Measurements from ENCODE around the gene TCFL5.
A peak's percentile ranks its signal among the peaks of the same experiment; 100 is the strongest.

TCFL5 gene

GRCh38 chr20:62908971-62909791, 47.6 kb upstream of the TCFL5 start:
- Histone ChIP-seq H3F3A (ENCODE audit: low read depth) (no peaks in the 10 kb centered on the region; the same call in 1 of the 2 replicates), H3K79me2 (ENCODE audit: insufficient read depth, low read length) (peaks cover 72% of the 10 kb centered on the region), H3K36me3 (ENCODE audit: insufficient read depth, low read length) (peaks cover 94% of the 10 kb centered on the region), H3K4me1 (ENCODE audit: insufficient read depth, low read length, poor library complexity, severe bottlenecking) (no peaks in the 10 kb centered on the region), H2AFZ (ENCODE audit: low read length) (no peak overlapping the region), H3K9me2 (replicated peaks; ENCODE audit: low read depth, low read length) (no peaks in the 10 kb centered on the region), H3K4me2 (ENCODE audit: low read depth, low read length, poor library complexity, severe bottlenecking) (no peak overlapping the region), H4K20me1 (ENCODE audit: insufficient read depth, low read length, poor library complexity, severe bottlenecking) (peaks cover 63% of the 10 kb centered on the region), H3K9ac (ENCODE audit: low read depth, low read length, poor library complexity, severe bottlenecking) (no peak overlapping the region), H3K4me3 (ENCODE audit: low read length, poor library complexity, severe bottlenecking) (no peak overlapping the region), H3K9me3 (ENCODE audit: insufficient read depth, low read depth, low read length) (no peaks in the 10 kb centered on the region), H3K27me3 (ENCODE audit: insufficient read depth, low read length, poor library complexity, severe bottlenecking) (no peaks in the 10 kb centered on the region)
- no peak for TF ChIP-seq EZH2phosphoT487 (IDR thresholded peaks at IDR 0.05; ENCODE audit: borderline replicate concordance)
- no peak for TF ChIP-seq CTCF (conservative IDR thresholded peaks at IDR 0.05; ENCODE audit: low read length)

DNA sequence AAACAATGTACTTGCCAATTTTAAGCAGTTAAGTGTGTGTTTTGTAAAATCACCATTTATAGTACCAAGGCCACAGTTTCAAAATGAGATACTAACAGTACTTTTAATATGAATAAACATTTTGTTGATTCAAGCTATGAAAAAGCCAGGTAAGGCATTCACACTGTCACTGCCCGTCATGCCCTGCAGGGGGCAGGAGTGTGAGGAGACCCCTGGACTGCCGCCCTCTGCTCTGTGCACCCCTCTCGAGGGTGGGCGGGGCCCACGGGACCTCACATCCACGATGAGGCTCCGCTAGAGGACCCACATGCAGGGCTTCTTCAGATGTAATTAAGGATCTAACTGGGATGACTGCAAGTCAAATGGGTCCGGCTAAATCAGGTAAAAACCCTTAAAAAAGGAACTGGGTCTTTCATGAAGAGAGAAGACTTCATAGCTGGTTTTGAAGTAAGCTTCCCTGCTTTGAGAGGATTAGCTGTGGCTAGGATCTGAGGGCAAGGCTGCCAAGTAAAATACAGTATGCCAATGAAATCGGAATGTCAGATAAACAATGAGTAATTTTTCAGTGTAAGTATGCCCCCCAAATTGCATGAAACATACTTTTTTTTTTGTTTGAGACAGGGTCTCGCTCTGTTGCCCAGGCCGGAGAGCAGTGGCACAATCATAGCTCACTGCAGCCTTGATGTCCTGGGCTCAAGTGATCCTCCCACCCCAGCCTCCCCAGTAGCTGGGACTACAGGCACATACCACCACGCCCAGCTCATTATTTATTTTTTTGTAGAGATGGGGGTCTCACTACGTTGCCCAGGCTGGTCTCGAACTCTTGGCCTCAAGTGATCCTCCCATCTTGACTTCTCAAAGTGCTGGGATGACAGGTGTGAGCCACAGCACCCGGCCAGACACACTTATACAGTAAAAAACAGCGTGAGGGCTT, 46.0 kb upstream of the TCFL5 start:
- H3K27me3 ChIP-seq (ENCODE audit: insufficient read depth, low read length, poor library complexity, severe bottlenecking), result no peaks in the 10 kb centered on the region
- peaks cover 48% of the 10 kb centered on the region for H4K20me1 ChIP-seq (ENCODE audit: insufficient read depth, low read length, poor library complexity, severe bottlenecking)
- H3K36me3 ChIP-seq (ENCODE audit: insufficient read depth, low read length), result peaks cover 100% of the 10 kb centered on the region
- H3K9me3 ChIP-seq (ENCODE audit: insufficient read depth, low read depth, low read length), result no peaks in the 10 kb centered on the region
- no peak overlapping the region for H3K4me3 ChIP-seq (ENCODE audit: low read length, poor library complexity, severe bottlenecking)
- TF ChIP-seq CTCF (conservative IDR thresholded peaks at IDR 0.05; ENCODE audit: low read length) (peak; percentile 72), EZH2phosphoT487 (IDR thresholded peaks at IDR 0.05; ENCODE audit: borderline replicate concordance) (no peak)
- no peaks in the 10 kb centered on the region for H3K9me2 ChIP-seq (replicated peaks; ENCODE audit: low read depth, low read length)
- no peak overlapping the region for H3K9ac ChIP-seq (ENCODE audit: low read depth, low read length, poor library complexity, severe bottlenecking)
- no peaks in the 10 kb centered on the region for H3K4me1 ChIP-seq (ENCODE audit: insufficient read depth, low read length, poor library complexity, severe bottlenecking)
- H2AFZ ChIP-seq (ENCODE audit: low read length), result no peak overlapping the region
- no peaks in the 10 kb centered on the region; the same call in 1 of the 2 replicates for H3F3A ChIP-seq (ENCODE audit: low read depth)
- no peak overlapping the region for H3K4me2 ChIP-seq (ENCODE audit: low read depth, low read length, poor library complexity, severe bottlenecking)
- peaks cover 57% of the 10 kb centered on the region for H3K79me2 ChIP-seq (ENCODE audit: insufficient read depth, low read length)

- Histone ChIP-seq H3K9ac (ENCODE audit: low read depth, low read length, poor library complexity, severe bottlenecking) (no peak overlapping the region), H3K36me3 (ENCODE audit: insufficient read depth, low read length) (peaks cover 100% of the 10 kb centered on the region), H3K79me2 (ENCODE audit: insufficient read depth, low read length) (peaks cover 48% of the 10 kb centered on the region), H3K4me1 (ENCODE audit: insufficient read depth, low read length, poor library complexity, severe bottlenecking) (no peaks in the 10 kb centered on the region), H3K9me2 (replicated peaks; ENCODE audit: low read depth, low read length) (no peaks in the 10 kb centered on the region), H3K4me2 (ENCODE audit: low read depth, low read length, poor library complexity, severe bottlenecking) (no peak overlapping the region), H3K4me3 (ENCODE audit: low read length, poor library complexity, severe bottlenecking) (no peak overlapping the region), H3K9me3 (ENCODE audit: insufficient read depth, low read depth, low read length) (no peaks in the 10 kb centered on the region), H3K27me3 (ENCODE audit: insufficient read depth, low read length, poor library complexity, severe bottlenecking) (no peaks in the 10 kb centered on the region), H3F3A (ENCODE audit: low read depth) (peaks cover 5% of the 10 kb centered on the region; the same call in 1 of the 2 replicates), H4K20me1 (ENCODE audit: insufficient read depth, low read length, poor library complexity, severe bottlenecking) (peaks cover 40% of the 10 kb centered on the region), H2AFZ (ENCODE audit: low read length) (no peak overlapping the region)
- TF ChIP-seq EZH2phosphoT487 (IDR thresholded peaks at IDR 0.05; ENCODE audit: borderline replicate concordance), result no peak
- TF ChIP-seq CTCF (conservative IDR thresholded peaks at IDR 0.05; ENCODE audit: low read length), result no peak
Measured at GRCh38 chr20:62906647-62907375, 45.2 kb upstream of the TCFL5 start.
